Liver (tissue), 9 donors: ENCODE results near the gene PET100. TPM values are rescaled to one million over a fixed set of nuclear protein-coding genes. Genes with fewer than 3 reads are reported as not detected.

Experiments used
- DNase-seq: peaks from one replicate; pipeline ENCODE4 v3.0.0-alpha.2; 2017; ENCODE audit warnings: low spot score
- H3K27ac ChIP-seq, 2 donors: one replicate each; pipeline ENCODE4 v1.7.0; 2013; ENCODE audit warnings: inconsistent platforms in 2 of 2, low read length in 2 of 2, control low read depth in 1 of 2, low read depth in 1 of 2, mild to moderate bottlenecking in 1 of 2
- H3K27me3 ChIP-seq, 4 donors: one replicate each; pipeline versions ENCODE4 v1.6.1 to v1.7.0; 2013; ENCODE audit warnings: low read length in 3 of 4, inconsistent platforms in 1 of 4, mild to moderate bottlenecking in 1 of 4, moderate library complexity in 1 of 4; ENCODE audit not compliant: control insufficient read depth in 4 of 4, insufficient read depth in 4 of 4
- H3K36me3 ChIP-seq, 4 donors: one replicate each; pipeline versions ENCODE4 v1.6.1 to v1.7.0; 2013; ENCODE audit warnings: low read length in 3 of 4, mild to moderate bottlenecking in 3 of 4, low read depth in 1 of 4, moderate library complexity in 1 of 4; ENCODE audit not compliant: control insufficient read depth in 4 of 4, insufficient read depth in 3 of 4
- H3K4me1 ChIP-seq, 4 donors: one replicate each; pipeline versions ENCODE4 v1.6.1 to v1.7.0; 2013; ENCODE audit warnings: low read length in 3 of 4, mild to moderate bottlenecking in 3 of 4, moderate library complexity in 1 of 4; ENCODE audit not compliant: control insufficient read depth in 4 of 4, insufficient read depth in 4 of 4
- H3K4me3 ChIP-seq, 3 donors: one replicate each; pipeline versions ENCODE4 v1.6.1 to v1.7.0; 2013; ENCODE audit warnings: low read length in 3 of 3, control low read depth in 1 of 3, low read depth in 1 of 3, mild to moderate bottlenecking in 1 of 3
- H3K9ac ChIP-seq, 2 donors: one replicate each; pipeline ENCODE4 v1.7.0; 2013; ENCODE audit warnings: low read length in 2 of 2, mild to moderate bottlenecking in 2 of 2, moderate library complexity in 2 of 2, control low read depth in 1 of 2, low read depth in 1 of 2
- H3K9me3 ChIP-seq, 4 donors: one replicate each; pipeline versions ENCODE4 v1.6.1 to v1.7.0; 2013; ENCODE audit warnings: low read length in 3 of 4; ENCODE audit not compliant: control insufficient read depth in 4 of 4
- HNF4G ChIP-seq: IDR thresholded peaks from 2 replicates; pipeline ENCODE4 v1.6.1; 2016; ENCODE audit warnings: antibody characterized with exemption
- RAD21 ChIP-seq, 2 donors: IDR thresholded peaks; 2 replicates each; pipeline ENCODE4 v1.6.1; 2016; ENCODE audit warnings: antibody characterized with exemption in 2 of 2, mild to moderate bottlenecking in 2 of 2
- REST ChIP-seq: IDR thresholded peaks from 2 replicates; pipeline ENCODE4 v1.6.1; 2016; ENCODE audit warnings: antibody characterized with exemption, mild to moderate bottlenecking
- SP1 ChIP-seq: IDR thresholded peaks from 2 replicates; pipeline ENCODE4 v1.6.1; 2018; ENCODE audit warnings: antibody characterized with exemption, mild to moderate bottlenecking
- ZBTB33 ChIP-seq: IDR thresholded peaks from 2 replicates; pipeline ENCODE4 v1.6.1; 2016; ENCODE audit warnings: antibody characterized with exemption
- WGBS: extraction: QIAGEN DNeasy Blood & Tissue Kit; methylation state at CpG from one replicate; pipeline ENCODE4 v1.1.7; 2013; 5-methylcytosine and 5-hydroxymethylcytosine counted together
- polyA plus RNA-seq, 2 donors: library from polyadenylated mRNA; stranded (reverse) in 1 of 2; unstranded in 1 of 2; fragments of 200-250 nt in 1 of 2; fragments of >200 nt in 1 of 2; fragmentation: Nextera tagmentation in 1 of 2; extraction: Ambion mirVana in 1 of 2; gene quantifications; one replicate each; pipeline versions ENCODE4 v1.2.1 to v1.2.3, GENCODE V29; 2013 to 2015
- total RNA-seq, 2 donors: library from RNA; depleted of rRNA; stranded (reverse); fragments of >200 nt; gene quantifications; one replicate each; pipeline ENCODE4 v1.2.3, GENCODE V29; 2014
- donor health status: healthy.
- donor health status: healthy.
- donor health status: healthy.
- donor health status: healthy.
- donor health status: healthy.

Gene PET100
- total and polyA plus RNA-seq, 4 donors, result 4.8 to 225 (median 26.7) TPM

- H3K9me3 ChIP-seq, result no peaks in the 10 kb centered on the region
- H3K27me3 ChIP-seq, result no peaks in the 10 kb centered on the region
- H3K4me3 ChIP-seq, result no peak overlapping the region
- 92% methylated on average over 31 of the region's 31 CpGs for WGBS
- peaks cover 13 to 49% (median 18%) of the 10 kb centered on the region in 4 donors for H3K36me3 ChIP-seq
- H3K27ac ChIP-seq, result no peak overlapping the region
- no peaks in the 10 kb centered on the region for H3K4me1 ChIP-seq
- no peak for DNase-seq
- TF ChIP-seq ZBTB33 (no peak), HNF4G (no peak), RAD21 (IDR thresholded peaks at IDR 0.05) (no peak), SP1 (no peak), REST (no peak)
- H3K9ac ChIP-seq, result no peak overlapping the region
Observed at GRCh38 chr19:7610491-7611240, 18.9 kb upstream of the PET100 start.

GRCh38 chr19:7611541-7612279, 17.9 kb upstream of the PET100 start:
- Histone ChIP-seq H3K9me3 (no peaks in the 10 kb centered on the region), H3K27me3 (no peaks in the 10 kb centered on the region), H3K4me3 (no peak overlapping the region), H3K27ac (no peak overlapping the region), H3K4me1 (peaks cover 0 to 3% (median 1%) of the 10 kb centered on the region in 4 donors), H3K9ac (no peak overlapping the region), H3K36me3 (peaks cover 13 to 49% (median 18%) of the 10 kb centered on the region in 4 donors)
- peak; percentile 92 for TF ChIP-seq REST
- no peak for TF ChIP-seq SP1
- 94% methylated on average over 41 of the region's 41 CpGs for WGBS
- no peak for DNase-seq
